ENCODE measurements around the gene DGKD.

DNA sequence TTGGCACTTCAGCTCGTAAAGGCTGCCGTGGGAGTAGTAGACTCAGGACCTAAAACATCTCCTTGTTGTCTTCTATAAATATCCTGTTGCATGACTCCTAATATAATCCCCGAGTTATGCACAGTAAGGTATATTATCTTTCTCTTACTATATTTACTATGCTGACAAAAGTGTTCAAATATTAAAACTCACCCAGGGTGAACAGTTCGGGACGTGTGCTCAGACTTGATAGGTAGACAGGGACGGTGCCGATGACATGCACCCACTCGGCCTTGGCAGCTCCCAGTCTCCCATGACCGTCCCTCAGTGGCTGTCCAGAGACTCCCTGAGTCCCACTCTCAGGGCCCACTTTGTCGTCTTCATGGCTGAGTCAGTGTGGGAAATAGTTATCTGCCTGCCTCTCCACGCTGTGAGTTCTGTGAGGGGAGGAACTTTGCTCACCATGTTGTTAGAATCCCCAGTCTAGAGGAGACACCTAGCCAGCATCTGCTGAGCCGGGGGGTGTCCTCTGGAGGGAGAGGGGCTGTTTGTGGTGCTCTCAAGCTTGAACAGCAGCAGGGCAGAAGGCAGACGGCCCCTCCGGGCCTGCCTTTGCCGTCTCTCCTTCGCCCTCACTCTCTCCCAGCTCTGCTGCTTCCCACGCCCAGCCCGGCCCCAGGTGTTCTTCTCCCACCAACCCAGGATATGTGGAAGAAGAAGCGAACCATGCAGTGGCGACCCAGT is 75.0 kb downstream of the DGKD start:
- TF ChIP-seq EP300 (IDR thresholded peaks at IDR 0.05) (no peak), POLR2A (IDR thresholded peaks at IDR 0.05) (no peak), POLR2AphosphoS5 (IDR thresholded peaks at IDR 0.05) (no peak)
- TF ChIP-seq, protein P1, sequence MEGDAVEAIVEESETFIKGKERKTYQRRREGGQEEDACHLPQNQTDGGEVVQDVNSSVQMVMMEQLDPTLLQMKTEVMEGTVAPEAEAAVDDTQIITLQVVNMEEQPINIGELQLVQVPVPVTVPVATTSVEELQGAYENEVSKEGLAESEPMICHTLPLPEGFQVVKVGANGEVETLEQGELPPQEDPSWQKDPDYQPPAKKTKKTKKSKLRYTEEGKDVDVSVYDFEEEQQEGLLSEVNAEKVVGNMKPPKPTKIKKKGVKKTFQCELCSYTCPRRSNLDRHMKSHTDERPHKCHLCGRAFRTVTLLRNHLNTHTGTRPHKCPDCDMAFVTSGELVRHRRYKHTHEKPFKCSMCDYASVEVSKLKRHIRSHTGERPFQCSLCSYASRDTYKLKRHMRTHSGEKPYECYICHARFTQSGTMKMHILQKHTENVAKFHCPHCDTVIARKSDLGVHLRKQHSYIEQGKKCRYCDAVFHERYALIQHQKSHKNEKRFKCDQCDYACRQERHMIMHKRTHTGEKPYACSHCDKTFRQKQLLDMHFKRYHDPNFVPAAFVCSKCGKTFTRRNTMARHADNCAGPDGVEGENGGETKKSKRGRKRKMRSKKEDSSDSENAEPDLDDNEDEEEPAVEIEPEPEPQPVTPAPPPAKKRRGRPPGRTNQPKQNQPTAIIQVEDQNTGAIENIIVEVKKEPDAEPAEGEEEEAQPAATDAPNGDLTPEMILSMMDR (IDR thresholded peaks at IDR 0.05): no peak

Data from suprapubic skin (tissue), 4 donors.